Measurements from ENCODE around the gene PRR30. TPM values are rescaled to one million over a fixed set of nuclear protein-coding genes. Genes with fewer than 3 reads are reported as not detected.
A peak's percentile ranks its signal among the peaks of the same experiment; 100 is the strongest.

PRR30 gene
- not detected for total RNA-seq

- Histone ChIP-seq H3K4me3 (no peak within 1 kb of the TSS), H3K9me3 (no peaks in the 10 kb centered on the region), H3K36me3 (no peaks in the 10 kb centered on the region), H3K4me1 (no peaks in the 10 kb centered on the region), H3K27me3 (peaks cover 0 to 3% (median 0%) of the 10 kb centered on the region in 4 donors), H3K27ac (replicated peaks in 1 of 4) (no peak within 1 kb of the TSS)
- 91% methylated on average over 4 of the region's 4 CpGs for WGBS
- no peak for TF ChIP-seq POLR2A (IDR thresholded peaks at IDR 0.05; ENCODE audit: low read depth)
- TF ChIP-seq EP300 (IDR thresholded peaks at IDR 0.05), result no peak
- TF ChIP-seq CTCF (IDR thresholded peaks at IDR 0.05), result no peak
- no peak for TF ChIP-seq POLR2AphosphoS5 (IDR thresholded peaks at IDR 0.05)
- intact Hi-C loops (cut with DNase I), result no loop called here
- DNase-seq (ENCODE audit: extremely low spot score), result no peak
These were observed at the start of gene PRR30 for GRCh38 chr2:27139310-27139709. Gene PRR30 (minus strand): TSS chr2:27139410. CDS start chr2:27138329, 1,081 bp downstream.

GRCh38 chr2:27186613-27187345 lies 47.6 kb upstream of the PRR30 start:
- H3K9me3 ChIP-seq, result no peaks in the 10 kb centered on the region
- H3K4me1 ChIP-seq, result peaks cover 8 to 21% (median 18%) of the 10 kb centered on the region in 4 donors
- no peak overlapping the region for H3K27ac ChIP-seq (replicated peaks in 1 of 4)
- intact Hi-C loops (cut with DNase I), result no loop called here
- H3K4me3 ChIP-seq, result no peak overlapping the region
- 72% methylated on average over 6 of the region's 6 CpGs for WGBS
- H3K36me3 ChIP-seq, result no peaks in the 10 kb centered on the region
- H3K27me3 ChIP-seq, result no peaks in the 10 kb centered on the region
- DNase-seq (ENCODE audit: extremely low spot score), result no peak
- TF ChIP-seq EP300 (IDR thresholded peaks at IDR 0.05), result no peak
- no peak for TF ChIP-seq POLR2A (IDR thresholded peaks at IDR 0.05; ENCODE audit: low read depth)
- no peak for TF ChIP-seq CTCF (IDR thresholded peaks at IDR 0.05)
- TF ChIP-seq POLR2AphosphoS5 (IDR thresholded peaks at IDR 0.05), result no peak

DNA sequence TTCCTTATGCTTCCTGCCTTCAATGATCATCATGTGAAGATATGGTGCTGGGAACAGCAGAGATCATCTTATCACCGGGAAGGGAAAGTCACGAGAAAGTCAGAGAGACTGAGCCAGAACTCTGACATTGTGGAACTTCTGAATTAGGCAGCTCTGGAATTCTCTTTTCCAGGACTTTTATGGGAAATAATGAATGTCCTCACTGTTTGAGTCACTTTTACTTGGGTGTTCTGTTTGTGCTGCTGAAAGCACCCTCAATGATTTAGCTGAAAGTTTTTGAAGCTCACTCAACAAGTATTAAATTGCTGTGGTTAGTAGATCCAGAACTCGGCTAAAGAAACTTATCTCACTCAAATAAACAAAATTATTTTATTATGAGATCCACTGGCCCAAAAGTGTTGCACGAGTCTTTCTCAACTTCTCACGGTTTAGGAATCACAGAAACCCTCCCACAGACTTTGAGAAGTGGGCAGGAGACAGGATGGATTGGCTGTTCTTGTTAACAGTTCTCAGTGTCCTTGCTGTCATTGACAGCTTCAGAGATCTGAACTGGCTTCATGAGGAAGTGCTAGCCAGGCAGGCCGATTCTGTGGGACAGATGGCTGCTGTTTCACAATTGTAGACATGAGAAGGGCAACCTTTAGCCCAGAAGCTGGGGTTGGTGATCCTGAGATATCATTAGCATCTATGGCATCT lies 46.3 kb upstream of the PRR30 start:
- Histone ChIP-seq H3K27ac (replicated peaks in 1 of 4) (peak overlapping the region; percentile 47 to 70 (median 56)), H3K36me3 (no peaks in the 10 kb centered on the region), H3K4me1 (peaks cover 8 to 21% (median 18%) of the 10 kb centered on the region in 4 donors), H3K9me3 (no peaks in the 10 kb centered on the region), H3K27me3 (no peaks in the 10 kb centered on the region), H3K4me3 (no peak overlapping the region)
- no peak for TF ChIP-seq EP300 (IDR thresholded peaks at IDR 0.05)
- TF ChIP-seq CTCF (IDR thresholded peaks at IDR 0.05), result no peak
- no peak for TF ChIP-seq POLR2AphosphoS5 (IDR thresholded peaks at IDR 0.05)
- TF ChIP-seq POLR2A (IDR thresholded peaks at IDR 0.05; ENCODE audit: low read depth), result no peak
- WGBS, result 19% methylated on average over 6 of the region's 6 CpGs
- intact Hi-C loops (cut with DNase I), result no loop called here
- no peak for DNase-seq (ENCODE audit: extremely low spot score)

GRCh38 chr2:27184115-27184514 lies 44.9 kb upstream of the PRR30 start:
- WGBS, result 60% methylated on average over 4 of the region's 4 CpGs
- no peak for DNase-seq (ENCODE audit: extremely low spot score)
- H3K9me3 ChIP-seq, result no peaks in the 10 kb centered on the region
- H3K27ac ChIP-seq (replicated peaks in 1 of 4), result peak overlapping the region in 3 of 4 donors; percentile 53 to 70 (median 59)
- no peaks in the 10 kb centered on the region for H3K36me3 ChIP-seq
- H3K27me3 ChIP-seq, result peaks cover 0 to 6% (median 0%) of the 10 kb centered on the region in 4 donors
- peaks cover 8 to 21% (median 18%) of the 10 kb centered on the region in 4 donors for H3K4me1 ChIP-seq
- intact Hi-C loops (cut with DNase I), result no loop called here
- TF ChIP-seq POLR2AphosphoS5 (IDR thresholded peaks at IDR 0.05), result no peak
- no peak for TF ChIP-seq EP300 (IDR thresholded peaks at IDR 0.05)
- TF ChIP-seq POLR2A (IDR thresholded peaks at IDR 0.05; ENCODE audit: low read depth), result no peak
- no peak for TF ChIP-seq CTCF (IDR thresholded peaks at IDR 0.05)
- H3K4me3 ChIP-seq, result no peak overlapping the region

Data from esophagus muscularis mucosa (tissue), 4 donors.